ENCODE measurements around the gene CEMIP.

The CEMIP gene

GRCh38 chr15:80979538-80980200, 200.5 kb downstream of the CEMIP start:
- no peak for DNase-seq (ENCODE audit: low read depth in 2 of 2)

DNA sequence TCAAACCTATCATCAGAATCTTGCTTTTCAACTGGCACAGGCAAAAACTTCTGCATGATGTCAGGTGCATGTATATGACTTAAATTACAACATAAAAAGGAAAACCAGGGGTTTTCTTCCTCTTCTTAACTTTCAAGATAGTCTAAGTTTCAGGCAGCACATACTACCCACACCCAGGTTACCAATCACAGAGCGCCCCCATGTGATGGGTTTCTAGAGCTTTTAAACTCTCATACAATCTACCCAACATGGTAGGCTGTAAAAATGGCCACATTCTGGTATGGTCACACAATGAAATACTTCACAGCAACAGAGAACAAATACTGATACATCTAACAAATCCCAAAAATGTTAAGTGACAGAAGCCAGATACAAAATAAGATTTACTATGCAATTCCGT, 203.0 kb downstream of the CEMIP start:
- DNase-seq (ENCODE audit: low read depth in 2 of 2) = no peak

GRCh38 chr15:80982839-80983238, 203.7 kb downstream of the CEMIP start:
- DNase-seq (ENCODE audit: low read depth in 2 of 2) = no peak

DNA sequence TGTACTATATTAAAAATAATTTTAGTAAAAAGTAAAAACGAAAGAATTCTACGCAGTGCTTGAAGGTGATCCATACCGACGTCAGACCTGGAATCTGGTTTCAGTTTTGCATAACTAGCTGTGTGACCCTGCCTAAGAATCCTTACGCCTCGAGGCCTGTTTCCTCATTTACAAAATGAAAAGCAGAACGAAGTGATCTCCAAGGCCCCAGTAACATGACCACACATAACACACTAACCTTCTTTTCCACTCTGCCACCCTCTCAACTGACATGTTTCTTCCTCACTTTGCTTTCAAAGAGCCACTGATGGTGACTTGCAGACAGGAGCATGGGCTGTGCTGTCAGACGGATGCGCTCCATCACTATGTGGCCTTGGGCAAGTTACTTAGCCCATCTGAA, 205.7 kb downstream of the CEMIP start:
- DNase-seq (ENCODE audit: low read depth in 2 of 2) = no peak

GRCh38 chr15:80985981-80986380, 206.8 kb downstream of the CEMIP start:
- DNase-seq (ENCODE audit: low read depth in 2 of 2) = no peak

DNA sequence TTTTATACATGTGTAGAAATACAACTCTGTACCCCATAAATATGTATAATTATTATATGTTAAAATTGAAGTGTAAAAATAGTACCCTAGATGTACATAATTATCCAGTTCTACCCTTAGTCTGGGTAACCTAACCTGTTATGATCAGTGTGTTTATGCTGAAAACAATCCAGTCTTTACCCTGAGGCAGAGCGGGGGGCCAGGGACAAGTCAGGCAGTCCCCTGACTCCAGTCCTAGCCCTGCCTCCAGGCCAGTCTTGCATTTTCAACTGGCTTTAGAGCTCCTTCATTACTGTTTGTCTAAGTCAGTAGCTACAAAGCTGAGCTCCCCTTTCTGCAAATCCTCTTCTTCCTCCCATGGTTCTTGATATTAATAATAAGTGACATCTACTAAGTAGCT, 207.3 kb downstream of the CEMIP start:
- no peak for DNase-seq (ENCODE audit: low read depth in 2 of 2)

- DNase-seq (ENCODE audit: low read depth in 2 of 2) = no peak
Measured at GRCh38 chr15:80988148-80988796, 209.1 kb downstream of the CEMIP start.

GRCh38 chr15:80989081-80989517, 209.9 kb downstream of the CEMIP start:
- no peak for DNase-seq (ENCODE audit: low read depth in 2 of 2)

DNA sequence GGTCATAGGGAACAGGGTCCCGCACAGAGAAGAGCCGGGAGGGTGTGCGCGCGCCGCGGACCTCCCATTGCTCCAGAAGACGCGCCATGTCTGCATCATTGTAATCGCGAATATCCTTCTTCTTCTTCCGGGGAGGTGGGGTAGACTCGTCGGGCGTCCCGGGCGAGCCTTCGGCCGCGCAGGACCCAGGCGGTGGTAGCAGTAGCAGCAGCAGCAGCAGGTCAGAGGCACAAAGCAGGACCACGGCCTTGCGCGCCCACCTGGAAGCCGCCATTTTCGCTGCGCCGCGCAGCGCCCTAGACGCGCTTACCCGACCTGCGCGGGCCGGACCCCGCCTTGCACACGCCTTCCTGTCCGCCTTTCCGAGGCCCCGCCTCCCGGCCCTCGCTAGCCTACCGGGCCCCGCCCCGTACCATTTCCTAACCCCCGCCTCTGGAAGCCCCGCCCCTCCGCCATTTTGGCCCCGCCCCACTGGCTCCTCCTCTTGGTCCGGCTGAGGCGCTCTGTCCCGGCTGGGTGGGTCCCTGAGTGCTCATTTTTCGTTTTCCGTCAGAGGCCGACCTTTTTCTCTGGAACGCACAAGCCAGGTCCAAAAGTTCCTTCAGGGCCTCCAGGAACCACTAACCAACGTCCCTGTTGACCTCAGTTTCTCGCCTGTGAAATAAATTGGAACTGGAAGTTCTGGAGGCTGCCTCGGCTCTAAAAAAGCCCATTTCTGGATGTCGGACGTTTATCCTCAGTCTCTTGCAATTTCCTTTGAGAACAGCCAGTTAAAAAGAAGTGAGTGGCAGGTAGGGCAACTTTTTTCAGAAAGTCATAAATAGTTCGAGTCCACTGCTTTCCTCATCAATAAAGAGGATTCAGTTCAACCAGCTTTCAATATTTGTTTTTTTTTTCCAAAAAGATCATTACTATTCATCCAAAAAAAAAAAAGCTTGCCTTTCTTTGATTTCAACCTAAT, 210.6 kb downstream of the CEMIP start, which contains the start of gene MESD:
Gene MESD, minus strand, starts transcription at position 302 of the 961 bp plus-strand sequence. Its CDS starts 28 bp downstream, at position 274.
- peak; percentile 97 to 98 for DNase-seq (ENCODE audit: low read depth in 2 of 2)

GRCh38 chr15:80990955-80991354, 211.8 kb downstream of the CEMIP start:
- no peak for DNase-seq (ENCODE audit: low read depth in 2 of 2)

- no peak for DNase-seq (ENCODE audit: low read depth in 2 of 2)
Measured at GRCh38 chr15:80991421-80991820, 212.3 kb downstream of the CEMIP start.

DNA sequence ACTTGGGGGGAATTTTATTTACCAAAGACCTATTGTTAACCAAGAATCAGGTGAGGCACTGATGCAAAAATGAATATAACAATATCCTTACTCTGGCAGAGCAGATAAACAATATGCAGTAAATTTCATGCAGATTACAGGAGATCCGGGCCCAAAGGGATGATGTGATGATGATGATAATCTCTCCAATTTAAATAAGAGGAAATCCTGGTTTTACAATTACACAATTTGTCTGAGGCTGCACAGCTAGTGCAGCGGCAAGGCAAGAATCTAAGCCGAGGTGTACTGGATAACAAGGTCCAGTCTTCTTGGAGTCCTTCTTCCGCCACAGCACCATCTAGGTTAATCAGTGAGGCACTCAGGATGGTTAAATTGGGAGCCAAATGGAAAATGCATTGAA, 212.8 kb downstream of the CEMIP start:
- DNase-seq (ENCODE audit: low read depth in 2 of 2) = no peak

- DNase-seq (ENCODE audit: low read depth in 2 of 2) = no peak
Measured at GRCh38 chr15:80992441-80992840, 213.3 kb downstream of the CEMIP start.

GRCh38 chr15:80996247-80996646, 217.1 kb downstream of the CEMIP start:
- DNase-seq (ENCODE audit: low read depth in 2 of 2) = no peak

- DNase-seq (ENCODE audit: low read depth in 2 of 2) = no peak
Measured at GRCh38 chr15:80997692-80998091, 218.5 kb downstream of the CEMIP start.

DNA sequence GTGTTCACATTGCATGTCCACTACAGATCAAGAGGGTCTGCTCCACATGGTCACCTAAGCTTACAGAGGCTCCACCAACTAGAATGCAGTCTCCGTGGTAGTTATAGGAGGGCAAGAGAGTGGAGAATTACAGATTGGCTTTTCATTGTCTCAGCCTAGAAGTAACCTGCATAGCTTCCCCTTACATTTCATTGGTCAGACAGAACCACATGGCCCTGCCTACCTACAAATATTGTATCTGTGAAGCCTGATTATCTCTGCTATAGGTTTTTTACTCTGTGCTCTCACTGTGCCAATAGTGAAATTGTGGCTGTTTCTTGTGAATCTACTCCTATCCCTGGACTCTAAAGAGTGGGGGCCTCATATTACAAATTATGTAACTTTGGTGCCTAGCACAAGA, 219.1 kb downstream of the CEMIP start:
- no peak for DNase-seq (ENCODE audit: low read depth in 2 of 2)

DNA sequence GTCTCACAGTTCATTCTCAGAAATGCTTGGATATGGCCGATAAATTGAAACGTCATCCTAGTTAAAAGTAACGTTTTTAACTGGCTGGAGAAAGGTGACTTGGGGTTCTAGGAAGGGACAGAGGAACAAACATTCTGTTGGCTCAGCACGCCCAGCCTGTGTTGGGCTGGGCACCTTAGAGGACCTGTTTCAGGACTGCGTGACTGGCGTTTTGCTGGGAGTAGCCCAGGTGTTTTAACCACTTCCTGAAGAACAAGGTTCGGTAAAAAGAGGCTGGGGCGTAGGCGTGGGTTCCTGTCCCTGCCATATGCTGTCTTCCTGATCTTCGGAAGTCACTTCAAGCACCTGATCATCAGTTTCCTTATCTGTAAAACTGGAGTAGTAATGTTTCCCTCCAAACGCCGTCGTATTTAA, 220.5 kb downstream of the CEMIP start:
- DNase-seq (ENCODE audit: low read depth in 2 of 2) = no peak

DNA sequence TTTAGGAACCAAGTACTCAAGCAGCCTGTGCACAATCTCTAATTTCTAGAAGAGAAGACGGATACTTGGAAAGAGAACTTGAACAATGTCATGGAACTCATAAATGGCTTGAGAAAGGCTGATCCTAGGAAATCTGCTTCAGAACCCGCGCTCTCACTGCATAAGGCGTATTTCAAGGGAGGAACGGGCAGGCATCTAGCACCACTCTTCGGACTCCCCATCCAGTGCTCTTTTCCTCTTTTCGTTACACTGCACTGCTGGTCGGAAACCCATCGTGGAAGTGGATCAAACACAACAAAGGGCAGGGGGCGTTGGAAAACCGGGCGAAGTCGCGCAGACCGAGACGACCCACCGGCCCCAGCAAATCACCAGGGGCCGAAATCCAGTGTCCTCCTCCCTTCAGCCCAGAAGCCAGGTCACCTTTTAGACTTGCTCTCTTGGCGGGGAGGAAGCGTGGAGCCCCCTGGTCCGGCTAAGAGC, 221.0 kb downstream of the CEMIP start:
- DNase-seq (ENCODE audit: low read depth in 2 of 2) = no peak

GRCh38 chr15:81000624-81001151, 221.5 kb downstream of the CEMIP start, which contains the start of gene TLNRD1:
Gene TLNRD1, plus strand, starts transcription at chr15:81000923. Its CDS starts 1,349 bp downstream, at chr15:81002272.
- DNase-seq (ENCODE audit: low read depth in 2 of 2) = peak; percentile 52 to 58
